22Rv1 (cell line): Measurements from ENCODE around the gene EGFR.

Experiments
- ZFX ChIP-seq: fragments of 450-650 bp; IDR thresholded peaks from 2 replicates; pipeline ENCODE4 v1.6.1; 2017; ENCODE audit warnings: antibody characterized with exemption, borderline replicate concordance
- TF ChIP-seq, protein P1 (sequence below): fragments of 450-650 bp; IDR thresholded peaks from 2 replicates; pipeline ENCODE4 v1.5.1; 2017; ENCODE audit warnings: mild to moderate bottlenecking

- TF ChIP-seq, protein P1, sequence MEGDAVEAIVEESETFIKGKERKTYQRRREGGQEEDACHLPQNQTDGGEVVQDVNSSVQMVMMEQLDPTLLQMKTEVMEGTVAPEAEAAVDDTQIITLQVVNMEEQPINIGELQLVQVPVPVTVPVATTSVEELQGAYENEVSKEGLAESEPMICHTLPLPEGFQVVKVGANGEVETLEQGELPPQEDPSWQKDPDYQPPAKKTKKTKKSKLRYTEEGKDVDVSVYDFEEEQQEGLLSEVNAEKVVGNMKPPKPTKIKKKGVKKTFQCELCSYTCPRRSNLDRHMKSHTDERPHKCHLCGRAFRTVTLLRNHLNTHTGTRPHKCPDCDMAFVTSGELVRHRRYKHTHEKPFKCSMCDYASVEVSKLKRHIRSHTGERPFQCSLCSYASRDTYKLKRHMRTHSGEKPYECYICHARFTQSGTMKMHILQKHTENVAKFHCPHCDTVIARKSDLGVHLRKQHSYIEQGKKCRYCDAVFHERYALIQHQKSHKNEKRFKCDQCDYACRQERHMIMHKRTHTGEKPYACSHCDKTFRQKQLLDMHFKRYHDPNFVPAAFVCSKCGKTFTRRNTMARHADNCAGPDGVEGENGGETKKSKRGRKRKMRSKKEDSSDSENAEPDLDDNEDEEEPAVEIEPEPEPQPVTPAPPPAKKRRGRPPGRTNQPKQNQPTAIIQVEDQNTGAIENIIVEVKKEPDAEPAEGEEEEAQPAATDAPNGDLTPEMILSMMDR: no peak
- TF ChIP-seq ZFX: no peak
Measured at GRCh38 chr7:54992871-54993475, 25.8 kb upstream of the EGFR start.
